HepG2 (cell line): ENCODE data around the gene OR4D9. TPM values are rescaled to one million over a fixed set of nuclear protein-coding genes. Genes with fewer than 3 reads are reported as not detected.
A peak's percentile ranks its signal among the peaks of the same experiment; 100 is the strongest.

Experiments used
- BATF2 ChIP-seq: sonication (generic); formaldehyde crosslinking; IDR thresholded peaks from 2 replicates; pipeline ENCODE4 v1.8.0; 2022; ENCODE audit warnings: mild to moderate bottlenecking, missing genetic modification reagents, moderate library complexity
- CC2D1A ChIP-seq: sonication (generic); formaldehyde crosslinking; IDR thresholded peaks from 2 replicates; pipeline ENCODE4 v1.8.1; 2023; ENCODE audit warnings: mild to moderate bottlenecking, missing genetic modification reagents
- EZH2 ChIP-seq: conservative IDR thresholded peaks from 2 replicates; pipeline ENCODE4 v1.6.1; 2012; ENCODE audit warnings: mild to moderate bottlenecking, low read depth, low read length, moderate library complexity
- IRF1 ChIP-seq: sonication (generic); formaldehyde crosslinking; IDR thresholded peaks from 2 replicates; pipeline ENCODE4 v1.4.0; 2020; ENCODE audit warnings: low read depth, mild to moderate bottlenecking, missing genetic modification reagents
- MED1 ChIP-seq: sonication (generic); formaldehyde crosslinking; IDR thresholded peaks from 2 replicates; pipeline ENCODE4 v1.4.0; 2020; ENCODE audit warnings: missing genetic modification reagents
- NR2F6 ChIP-seq, 2 experiments: IDR thresholded peaks; 2 replicates each; pipeline ENCODE4 v1.6.1; 2016; ENCODE audit warnings: antibody characterized with exemption in 1 of 2, mild to moderate bottlenecking in 1 of 2
- POLR2A ChIP-seq, 2 experiments: IDR thresholded peaks; 2 replicates each; pipeline ENCODE4 v1.6.1; 2011; ENCODE audit warnings: low read depth in 2 of 2, low read length in 2 of 2, mild to moderate bottlenecking in 1 of 2, moderate library complexity in 1 of 2; ENCODE audit not compliant: insufficient read depth in 1 of 2
- RBM22 ChIP-seq: fragments of 200-400 bp; formaldehyde crosslinking; optimal IDR thresholded peaks from 2 replicates; pipeline ENCODE3; 2017; ENCODE audit warnings: mild to moderate bottlenecking, low read length, moderate library complexity
- SP5 ChIP-seq: IDR thresholded peaks from 2 replicates; pipeline ENCODE4 v1.6.1; 2016; ENCODE audit warnings: low read depth, borderline replicate concordance
- STAG1 ChIP-seq: sonication (generic); formaldehyde crosslinking; IDR thresholded peaks from 2 replicates; pipeline ENCODE4 v1.4.0; 2020; ENCODE audit warnings: missing genetic modification reagents
- U2AF1 ChIP-seq: fragments of 200-400 bp; formaldehyde crosslinking; optimal IDR thresholded peaks from 2 replicates; pipeline ENCODE3; 2017; ENCODE audit warnings: mild to moderate bottlenecking, low read depth, low read length
- ZBTB26 ChIP-seq: IDR thresholded peaks from 2 replicates; pipeline ENCODE4 v1.6.1; 2016; ENCODE audit warnings: missing compliant biosample characterization, missing genetic modification reagents, borderline replicate concordance
- ZFP41 ChIP-seq: sonication (generic); formaldehyde crosslinking; IDR thresholded peaks from 2 replicates; pipeline ENCODE4 v1.4.0; 2020; ENCODE audit warnings: mild to moderate bottlenecking, missing genetic modification reagents, borderline replicate concordance
- ZNF333 ChIP-seq: sonication (generic); formaldehyde crosslinking; IDR thresholded peaks from 2 replicates; pipeline ENCODE4 v1.4.0; 2020; ENCODE audit warnings: mild to moderate bottlenecking, missing genetic modification reagents, borderline replicate concordance
- ZNF660 ChIP-seq: sonication (generic); formaldehyde crosslinking; IDR thresholded peaks from 2 replicates; pipeline ENCODE4 v1.5.1; 2020; ENCODE audit warnings: mild to moderate bottlenecking, low read depth, missing genetic modification reagents, borderline replicate concordance
- ZNF777 ChIP-seq: sonication (generic); formaldehyde crosslinking; IDR thresholded peaks from 2 replicates; pipeline ENCODE4 v1.4.0; 2020; ENCODE audit warnings: missing genetic modification reagents
- ZNF883 ChIP-seq: sonication (generic); formaldehyde crosslinking; IDR thresholded peaks from 2 replicates; pipeline ENCODE4 v1.5.1; 2020; ENCODE audit warnings: mild to moderate bottlenecking, missing genetic modification reagents; ENCODE audit errors: not compliant biosample characterization
- ZSCAN21 ChIP-seq: sonication (generic); formaldehyde crosslinking; IDR thresholded peaks from 2 replicates; pipeline ENCODE4 v1.8.0; 2022; ENCODE audit warnings: mild to moderate bottlenecking, missing genetic modification reagents, moderate library complexity, borderline replicate concordance
- polyA plus RNA-seq, 8 experiments: library from polyadenylated mRNA; depleted of rRNA in 3 of 8; stranded (reverse) in 7 of 8; unstranded in 1 of 8; fragments of >200 nt; fragmentation: Illumina TruSeq in 4 of 8; extraction: Trizol in 4 of 8; gene quantifications; 2 replicates each; pipeline versions ENCODE4 v1.2.1 to v1.2.3, GENCODE V29; 2011 to 2016; ENCODE audit warnings: low read depth in 4 of 8, missing spikeins in 1 of 8, mixed read lengths in 1 of 8; ENCODE audit not compliant: insufficient read depth in 1 of 8
- total RNA-seq, 5 experiments: library from RNA; depleted of rRNA; stranded (reverse); fragments of >200 nt; fragmentation: Illumina TruSeq; extraction: Trizol; gene quantifications; 2 replicates each; pipeline ENCODE4 v1.2.3, GENCODE V29; 2016; ENCODE audit warnings: low read depth in 1 of 5
- TF ChIP-seq, protein P1 (sequence below): sonication (generic); formaldehyde crosslinking; IDR thresholded peaks from 2 replicates; pipeline ENCODE4 v1.8.0; 2022; ENCODE audit warnings: missing genetic modification reagents, mild to moderate bottlenecking, moderate library complexity, borderline replicate concordance
- TF ChIP-seq, protein P2 (sequence below): sonication (generic); formaldehyde crosslinking; IDR thresholded peaks from 2 replicates; pipeline ENCODE4 v1.5.0; 2020; ENCODE audit warnings: missing genetic modification reagents
- TF ChIP-seq, protein P3 (sequence below): sonication (generic); formaldehyde crosslinking; IDR thresholded peaks from 2 replicates; pipeline ENCODE4 v1.5.0; 2020; ENCODE audit warnings: missing genetic modification reagents

The OR4D9 gene
- total and polyA plus RNA-seq, 2 of the 13 experiments (the other 11 are each of a cell fraction or from before 2014, with no cell fraction given) = not detected

GRCh38 chr11:59556115-59556916 is 45.0 kb downstream of the OR4D9 start (continued):
- TF ChIP-seq ZBTB26 (CRISPR knock-in tag) (no peak), CC2D1A (CRISPR knock-in tag) (no peak), STAG1 (CRISPR knock-in tag) (no peak), ZSCAN21 (CRISPR knock-in tag) (no peak), MED1 (peak; percentile 22; the same call in 1 of the 2 replicates), ZNF660 (CRISPR knock-in tag) (no peak), IRF1 (no peak), U2AF1 (no peak), SP5 (CRISPR knock-in tag) (no peak), EZH2 (no peak), ZNF883 (CRISPR knock-in tag) (no peak), ZNF333 (CRISPR knock-in tag) (no peak), POLR2A (IDR thresholded peaks at IDR 0.05; ENCODE audit: insufficient read depth in 1 of 2, low read depth in 2 of 2, low read length in 2 of 2) (no peak), BATF2 (CRISPR knock-in tag) (no peak), ZFP41 (no peak), RBM22 (peak; percentile 84), ZNF777 (no peak), NR2F6 (IDR thresholded peaks at IDR 0.05) (no peak), NR2F6 (CRISPR knock-in tag; IDR thresholded peaks at IDR 0.05) (no peak)
- TF ChIP-seq, protein P1, sequence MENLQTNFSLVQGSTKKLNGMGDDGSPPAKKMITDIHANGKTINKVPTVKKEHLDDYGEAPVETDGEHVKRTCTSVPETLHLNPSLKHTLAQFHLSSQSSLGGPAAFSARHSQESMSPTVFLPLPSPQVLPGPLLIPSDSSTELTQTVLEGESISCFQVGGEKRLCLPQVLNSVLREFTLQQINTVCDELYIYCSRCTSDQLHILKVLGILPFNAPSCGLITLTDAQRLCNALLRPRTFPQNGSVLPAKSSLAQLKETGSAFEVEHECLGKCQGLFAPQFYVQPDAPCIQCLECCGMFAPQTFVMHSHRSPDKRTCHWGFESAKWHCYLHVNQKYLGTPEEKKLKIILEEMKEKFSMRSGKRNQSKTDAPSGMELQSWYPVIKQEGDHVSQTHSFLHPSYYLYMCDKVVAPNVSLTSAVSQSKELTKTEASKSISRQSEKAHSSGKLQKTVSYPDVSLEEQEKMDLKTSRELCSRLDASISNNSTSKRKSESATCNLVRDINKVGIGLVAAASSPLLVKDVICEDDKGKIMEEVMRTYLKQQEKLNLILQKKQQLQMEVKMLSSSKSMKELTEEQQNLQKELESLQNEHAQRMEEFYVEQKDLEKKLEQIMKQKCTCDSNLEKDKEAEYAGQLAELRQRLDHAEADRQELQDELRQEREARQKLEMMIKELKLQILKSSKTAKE = no peak
- TF ChIP-seq, protein P2, sequence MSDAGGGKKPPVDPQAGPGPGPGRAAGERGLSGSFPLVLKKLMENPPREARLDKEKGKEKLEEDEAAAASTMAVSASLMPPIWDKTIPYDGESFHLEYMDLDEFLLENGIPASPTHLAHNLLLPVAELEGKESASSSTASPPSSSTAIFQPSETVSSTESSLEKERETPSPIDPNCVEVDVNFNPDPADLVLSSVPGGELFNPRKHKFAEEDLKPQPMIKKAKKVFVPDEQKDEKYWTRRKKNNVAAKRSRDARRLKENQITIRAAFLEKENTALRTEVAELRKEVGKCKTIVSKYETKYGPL (CRISPR knock-in tag) = no peak
- TF ChIP-seq, protein P3, sequence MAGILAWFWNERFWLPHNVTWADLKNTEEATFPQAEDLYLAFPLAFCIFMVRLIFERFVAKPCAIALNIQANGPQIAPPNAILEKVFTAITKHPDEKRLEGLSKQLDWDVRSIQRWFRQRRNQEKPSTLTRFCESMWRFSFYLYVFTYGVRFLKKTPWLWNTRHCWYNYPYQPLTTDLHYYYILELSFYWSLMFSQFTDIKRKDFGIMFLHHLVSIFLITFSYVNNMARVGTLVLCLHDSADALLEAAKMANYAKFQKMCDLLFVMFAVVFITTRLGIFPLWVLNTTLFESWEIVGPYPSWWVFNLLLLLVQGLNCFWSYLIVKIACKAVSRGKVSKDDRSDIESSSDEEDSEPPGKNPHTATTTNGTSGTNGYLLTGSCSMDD (CRISPR knock-in tag) = no peak
